IMR-90 (cell line): ENCODE data around the gene KLRF2. TPM values are rescaled to one million over a fixed set of nuclear protein-coding genes. Genes with fewer than 3 reads are reported as not detected.

Source experiments
- ATAC-seq: fragments of 200-7000 bp; cut with Tn5 transposase; 2 replicates; pipeline ENCODE4 v1.9.1; 2020; ENCODE audit warnings: low read depth, mild to moderate bottlenecking, moderate library complexity
- BruUV-seq: library from RNA; stranded (reverse); fragments of 400-500 nt; replicated peaks from 2 replicates; lab custom pipeline; 2021; lab: Mats Ljungman, UMichigan
- CTCF ChIA-PET: fragments of 300-600 bp; formaldehyde crosslinking; extraction: SDS; loops from one replicate; lab custom pipeline; 2021; ENCODE audit warnings: antibody characterized with exemption; lab: Yijun Ruan, JAX
- POLR2A ChIA-PET: fragments of 300-600 bp; sonication (Branson Sonifier 250); formaldehyde crosslinking; loops from one replicate; lab custom pipeline; 2022; ENCODE audit warnings: antibody characterized with exemption; ENCODE audit not compliant: unreplicated experiment; lab: Charles Lee
- DNase-seq: peaks from one replicate; pipeline ENCODE4 v3.0.0; 2013
- H2AFZ ChIP-seq: replicated peaks from 2 replicates; pipeline ENCODE3; 2013; ENCODE audit warnings: low read length, mild to moderate bottlenecking; ENCODE audit not compliant: poor library complexity
- H2AK5ac ChIP-seq: 2 replicates; pipeline ENCODE4 v1.6.1; 2013; ENCODE audit warnings: low read depth, low read length, inconsistent platforms
- H2AK9ac ChIP-seq: replicated peaks from 2 replicates; pipeline ENCODE3; 2013; ENCODE audit warnings: mild to moderate bottlenecking, low read depth, low read length, moderate library complexity; ENCODE audit not compliant: poor library complexity
- H2BK120ac ChIP-seq: 2 replicates; pipeline ENCODE4 v1.6.1; 2013; ENCODE audit warnings: low read depth, low read length, inconsistent platforms
- H2BK15ac ChIP-seq: 3 replicates; pipeline ENCODE4 v1.6.1; 2013; ENCODE audit warnings: low read depth, low read length, inconsistent platforms
- H2BK20ac ChIP-seq: 2 replicates; pipeline ENCODE4 v1.6.1; 2013; ENCODE audit warnings: low read depth, mild to moderate bottlenecking, inconsistent platforms, low read length, moderate library complexity
- H2BK5ac ChIP-seq: 2 replicates; pipeline ENCODE4 v1.6.1; 2013; ENCODE audit warnings: mild to moderate bottlenecking, low read depth, low read length, inconsistent platforms; ENCODE audit not compliant: poor library complexity, severe bottlenecking
- H3K14ac ChIP-seq: replicated peaks from 2 replicates; pipeline ENCODE4 v1.6.1; 2013; ENCODE audit warnings: low read depth, low read length, inconsistent platforms
- H3K18ac ChIP-seq: 2 replicates; pipeline ENCODE4 v1.6.1; 2013; ENCODE audit warnings: low read depth, low read length, control low read depth
- H3K23ac ChIP-seq: 2 replicates; pipeline ENCODE4 v1.6.1; 2013; ENCODE audit warnings: low read depth, low read length, inconsistent platforms
- H3K27ac ChIP-seq: 2 replicates; pipeline ENCODE4 v1.5.1; 2013; ENCODE audit warnings: mild to moderate bottlenecking, control low read depth, low read length; ENCODE audit not compliant: insufficient read depth
- H3K27me3 ChIP-seq: 2 replicates; pipeline ENCODE4 v1.6.1; 2013; ENCODE audit warnings: low read length; ENCODE audit not compliant: control insufficient read depth, insufficient read depth
- H3K36me3 ChIP-seq: 2 replicates; pipeline ENCODE4 v1.6.1; 2013; ENCODE audit warnings: low read length, mixed read lengths; ENCODE audit not compliant: control insufficient read depth, insufficient read depth
- H3K4ac ChIP-seq: 2 replicates; pipeline ENCODE4 v1.6.1; 2013; ENCODE audit warnings: low read depth, low read length, inconsistent platforms
- H3K4me1 ChIP-seq: 2 replicates; pipeline ENCODE4 v1.6.1; 2013; ENCODE audit warnings: low read length, mixed read lengths; ENCODE audit not compliant: control insufficient read depth, insufficient read depth
- H3K4me2 ChIP-seq: 2 replicates; pipeline ENCODE4 v1.6.1; 2013; ENCODE audit warnings: low read depth, mild to moderate bottlenecking, control low read depth, low read length, moderate library complexity
- H3K4me3 ChIP-seq: 2 replicates; pipeline ENCODE4 v1.5.1; 2013; ENCODE audit warnings: low read depth, mild to moderate bottlenecking, control low read depth, low read length, moderate library complexity; ENCODE audit not compliant: insufficient read depth
- H3K56ac ChIP-seq: 2 replicates; pipeline ENCODE4 v1.6.1; 2013; ENCODE audit warnings: low read length, inconsistent platforms; ENCODE audit not compliant: insufficient read depth; ENCODE audit errors: extremely low read depth
- H3K79me1 ChIP-seq, 2 experiments: 2 replicates each; pipeline ENCODE4 v1.6.1; 2013; ENCODE audit warnings: low read length in 2 of 2, inconsistent platforms in 1 of 2, low read depth in 1 of 2
- H3K9ac ChIP-seq: 2 replicates; pipeline ENCODE4 v1.6.1; 2013; ENCODE audit warnings: low read depth, low read length, control low read depth
- H3K9me1 ChIP-seq: 2 replicates; pipeline ENCODE4 v1.6.1; 2013; ENCODE audit warnings: low read length, inconsistent platforms; ENCODE audit not compliant: insufficient read depth
- H3K9me3 ChIP-seq: 2 replicates; pipeline ENCODE4 v1.6.1; 2013; ENCODE audit warnings: low read length; ENCODE audit not compliant: control insufficient read depth, insufficient read depth
- H4K20me1 ChIP-seq: 2 replicates; pipeline ENCODE4 v1.6.1; 2013; ENCODE audit warnings: low read length, inconsistent platforms; ENCODE audit not compliant: insufficient read depth
- H4K5ac ChIP-seq: 2 replicates; pipeline ENCODE4 v1.6.1; 2013; ENCODE audit warnings: mild to moderate bottlenecking, low read depth, low read length, control low read depth
- H4K8ac ChIP-seq, 2 experiments: 2 replicates each; pipeline ENCODE4 v1.6.1; 2013; ENCODE audit warnings: low read depth in 2 of 2, low read length in 2 of 2, control low read depth in 1 of 2, inconsistent platforms in 1 of 2
- H4K91ac ChIP-seq: 2 replicates; pipeline ENCODE4 v1.6.1; 2013; ENCODE audit warnings: low read depth, low read length, inconsistent platforms; ENCODE audit not compliant: insufficient read depth
- CEBPB ChIP-seq: IDR thresholded peaks from 2 replicates; pipeline ENCODE4 v1.6.1; 2012; ENCODE audit warnings: low read depth, low read length, improper control_type of control experiment
- MXI1 ChIP-seq: IDR thresholded peaks from 2 replicates; pipeline ENCODE4 v1.6.1; 2012; ENCODE audit warnings: low read depth, mild to moderate bottlenecking, low read length, moderate library complexity, borderline replicate concordance
- POLR2A ChIP-seq: IDR thresholded peaks from 2 replicates; pipeline ENCODE4 v1.6.1; 2012; ENCODE audit warnings: mild to moderate bottlenecking, low read depth, low read length
- RAD21 ChIP-seq: IDR thresholded peaks from 2 replicates; pipeline ENCODE4 v1.6.1; 2012; ENCODE audit warnings: low read length, improper control_type of control experiment
- whole genome bisulfite sequencing, 2 experiments: methylation state at CpG; one replicate each; pipeline versions ENCODE4 v1.1.5 to v1.1.7; 2013; ENCODE audit warnings: missing lambda C conversion rate in 2 of 2; ENCODE audit not compliant: insufficient read length in 1 of 2; ENCODE audit errors: extremely low coverage in 2 of 2; 5-methylcytosine and 5-hydroxymethylcytosine counted together
- dilution Hi-C: fragments of 300-500 bp; cut with HindIII; formaldehyde crosslinking; loops from one replicate; pipeline ENCODE4 v1.14.3; 2018; ENCODE audit warnings: low sequenced_read_pairs; ENCODE audit not compliant: unreplicated experiment
- in situ Hi-C: fragments of 300-500 bp; cut with MboI; formaldehyde crosslinking; loops from 3 replicates; pipeline ENCODE4 v1.14.3; 2019; ENCODE audit warnings: low sequenced_read_pairs, inconsistent platforms, mixed read lengths
- intact Hi-C: fragments of 100-400 bp; cut with micrococcal nuclease; formaldehyde crosslinking; loops from 2 replicates; pipeline ENCODE4 v1.10.0; 2022
- polyA plus RNA-seq, 3 experiments: library from polyadenylated mRNA; depleted of rRNA; stranded (reverse); fragments of >200 nt; gene quantifications; 2 replicates each; pipeline ENCODE4 v1.2.3, GENCODE V29; 2012; ENCODE audit warnings: low replicate concordance in 1 of 3
- total RNA-seq: library from RNA; depleted of rRNA; stranded (reverse); fragments of >200 nt; gene quantifications from 2 replicates; pipeline ENCODE4 v1.2.3, GENCODE V29; 2012

KLRF2 gene
- total and polyA plus RNA-seq, 2 of the 4 experiments (the other 2 are of a cell fraction): not detected

GRCh38 chr12:9856894-9857293 is 24.4 kb upstream of the KLRF2 start:
- Histone ChIP-seq H3K4me2 (no peak overlapping the region), H2BK120ac (no peak overlapping the region), H3K27ac (no peak overlapping the region), H3K56ac (no peak overlapping the region), H4K91ac (no peak overlapping the region), H3K4me1 (no peaks in the 10 kb centered on the region), H2AK5ac (no peak overlapping the region), H2BK15ac (no peak overlapping the region), H2BK5ac (no peak overlapping the region), H3K4ac (no peak overlapping the region), H2AFZ (no peak overlapping the region), H4K20me1 (no peaks in the 10 kb centered on the region), H2BK20ac (no peak overlapping the region), H3K18ac (no peak overlapping the region), H4K5ac (no peak overlapping the region), H3K9me3 (no peaks in the 10 kb centered on the region), H3K4me3 (no peak overlapping the region), H3K14ac (no peak overlapping the region), H2AK9ac (no peak overlapping the region), H3K9me1 (no peaks in the 10 kb centered on the region), H4K8ac (no peak overlapping the region), H3K27me3 (no peaks in the 10 kb centered on the region), H3K79me1 (no peaks in the 10 kb centered on the region), H3K23ac (no peak overlapping the region), H3K9ac (no peak overlapping the region), H3K36me3 (no peaks in the 10 kb centered on the region)
- CTCF ChIA-PET: no interaction called here
- no peak for TF ChIP-seq POLR2A
- no peak for TF ChIP-seq MXI1
- no peak for TF ChIP-seq CEBPB
- no peak for TF ChIP-seq RAD21
- POLR2A ChIA-PET: no interaction called here
- ATAC-seq (no peak), DNase-seq (no peak)
- no CpG with 5 or more reads among the region's 3 CpGs for WGBS, 2 experiments
- in situ Hi-C loops: no loop called here
- intact Hi-C loops: no loop called here
- dilution Hi-C loops: no loop called here
- no TSS peak for BruUV-seq
